AG10803 (cell line): Measurements from ENCODE around the gene ZDHHC7.
A peak's percentile ranks its signal among the peaks of the same experiment; 100 is the strongest.

Experiments used
- DNase-seq: peaks from one replicate; pipeline ENCODE4 v3.0.0; 2010; ENCODE audit warnings: low read depth
- H3K4me3 ChIP-seq: 2 replicates; pipeline ENCODE4 v1.5.1; 2011; ENCODE audit warnings: mild to moderate bottlenecking, low read length, control low read depth
- CTCF ChIP-seq: conservative IDR thresholded peaks from 2 replicates; pipeline ENCODE4 v1.5.1; 2011; ENCODE audit warnings: mild to moderate bottlenecking, low read length, control low read depth, inconsistent platforms

The ZDHHC7 gene

GRCh38 chr16:84985079-84986065, 26.0 kb downstream of the ZDHHC7 start:
- peak; percentile 88 for DNase-seq
- H3K4me3 ChIP-seq, result no peak overlapping the region
- no peak for TF ChIP-seq CTCF

- no peak for TF ChIP-seq CTCF
- no peak overlapping the region for H3K4me3 ChIP-seq
- no peak for DNase-seq
Observed at GRCh38 chr16:84982434-84982833, 28.9 kb downstream of the ZDHHC7 start.

GRCh38 chr16:84979516-84979915, 31.8 kb downstream of the ZDHHC7 start:
- no peak for DNase-seq
- TF ChIP-seq CTCF, result no peak
- no peak overlapping the region for H3K4me3 ChIP-seq

GRCh38 chr16:84976644-84977400, 34.5 kb downstream of the ZDHHC7 start:
- no peak overlapping the region for H3K4me3 ChIP-seq
- TF ChIP-seq CTCF, result no peak
- DNase-seq, result no peak

GRCh38 chr16:84975522-84975921, 35.8 kb downstream of the ZDHHC7 start:
- DNase-seq, result no peak

GRCh38 chr16:84975066-84975465, 36.3 kb downstream of the ZDHHC7 start:
- no peak for TF ChIP-seq CTCF
- H3K4me3 ChIP-seq, result no peak overlapping the region
- no peak for DNase-seq

More at GRCh38 chr16:84975522-84975921, 35.8 kb downstream of the ZDHHC7 start:
- H3K4me3 ChIP-seq, result no peak overlapping the region
- TF ChIP-seq CTCF, result no peak
